Keratinocyte (primary cell): Measurements from ENCODE around the gene ACSL4.
"Not testable (repeated sequence)": the region's sequence is repeated elsewhere in the genome, so short reads cannot be mapped to it uniquely, and the experiment has no call there.

Source experiments
- CTCF ChIP-seq, 3 experiments: IDR thresholded peaks in 1 of 3; conservative IDR thresholded peaks in 1 of 3; optimal IDR thresholded peaks in 1 of 3; 2 replicates in 2 of 3; 3 replicates in 1 of 3; pipeline versions ENCODE3 to v1.5.1; 2011; ENCODE audit warnings: low read length in 3 of 3, mild to moderate bottlenecking in 3 of 3, moderate library complexity in 2 of 3, control low read depth in 1 of 3, inconsistent platforms in 1 of 3; ENCODE audit not compliant: insufficient read depth in 2 of 3; ENCODE audit errors: extremely low read depth in 1 of 3
- EZH2 ChIP-seq: IDR thresholded peaks from one replicate; pipeline ENCODE4 v1.6.1; 2012; ENCODE audit warnings: inconsistent platforms, mild to moderate bottlenecking, low read length, moderate library complexity

- not testable (repeated sequence) for TF ChIP-seq CTCF (optimal IDR thresholded peaks at IDR 0.05 in 1 of 3, IDR thresholded peaks at IDR 0.05 in 1 of 3, conservative IDR thresholded peaks at IDR 0.05 in 1 of 3; ENCODE audit: extremely low read depth in 1 of 3, insufficient read depth in 2 of 3, low read length in 3 of 3); EZH2
Measured at GRCh38 chrX:109724971-109725370, 8.1 kb downstream of the ACSL4 start.
